ENCODE results near the gene MYH14.
A peak's percentile ranks its signal among the peaks of the same experiment; 100 is the strongest.

MYH14 gene

DNA sequence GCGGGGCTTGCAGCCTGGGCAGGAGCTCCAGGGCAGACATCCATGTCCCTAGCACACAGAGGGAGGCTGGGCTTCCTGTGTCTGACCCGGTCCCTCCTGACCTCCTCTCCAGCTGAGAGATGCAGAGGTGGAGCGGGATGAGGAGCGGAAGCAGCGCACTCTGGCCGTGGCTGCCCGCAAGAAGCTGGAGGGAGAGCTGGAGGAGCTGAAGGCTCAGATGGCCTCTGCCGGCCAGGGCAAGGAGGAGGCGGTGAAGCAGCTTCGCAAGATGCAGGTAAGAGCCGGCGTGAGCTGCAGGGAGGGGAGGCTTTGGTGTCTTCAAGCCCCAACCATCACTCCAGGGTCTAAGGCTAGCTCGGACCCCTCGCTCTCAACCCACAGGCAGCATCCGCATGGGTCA, 87.4 kb downstream of the MYH14 start:
- TF ChIP-seq, protein P1, sequence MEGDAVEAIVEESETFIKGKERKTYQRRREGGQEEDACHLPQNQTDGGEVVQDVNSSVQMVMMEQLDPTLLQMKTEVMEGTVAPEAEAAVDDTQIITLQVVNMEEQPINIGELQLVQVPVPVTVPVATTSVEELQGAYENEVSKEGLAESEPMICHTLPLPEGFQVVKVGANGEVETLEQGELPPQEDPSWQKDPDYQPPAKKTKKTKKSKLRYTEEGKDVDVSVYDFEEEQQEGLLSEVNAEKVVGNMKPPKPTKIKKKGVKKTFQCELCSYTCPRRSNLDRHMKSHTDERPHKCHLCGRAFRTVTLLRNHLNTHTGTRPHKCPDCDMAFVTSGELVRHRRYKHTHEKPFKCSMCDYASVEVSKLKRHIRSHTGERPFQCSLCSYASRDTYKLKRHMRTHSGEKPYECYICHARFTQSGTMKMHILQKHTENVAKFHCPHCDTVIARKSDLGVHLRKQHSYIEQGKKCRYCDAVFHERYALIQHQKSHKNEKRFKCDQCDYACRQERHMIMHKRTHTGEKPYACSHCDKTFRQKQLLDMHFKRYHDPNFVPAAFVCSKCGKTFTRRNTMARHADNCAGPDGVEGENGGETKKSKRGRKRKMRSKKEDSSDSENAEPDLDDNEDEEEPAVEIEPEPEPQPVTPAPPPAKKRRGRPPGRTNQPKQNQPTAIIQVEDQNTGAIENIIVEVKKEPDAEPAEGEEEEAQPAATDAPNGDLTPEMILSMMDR (IDR thresholded peaks at IDR 0.05; ENCODE audit: insufficient read depth, low read length, poor library complexity, severe bottlenecking), result no peak
- Histone ChIP-seq H3K27me3 (replicated peaks; ENCODE audit: control insufficient read depth, insufficient read depth, low read length) (no peaks in the 10 kb centered on the region; the same call in 1 of the 2 replicates), H3K36me3 (ENCODE audit: control insufficient read depth, insufficient read depth, low read length) (no peaks in the 10 kb centered on the region), H3K4me3 (replicated peaks; ENCODE audit: low read depth, low read length) (no peak overlapping the region)
- no peak for DNase-seq (ENCODE audit: extremely low read depth, insufficient read length)

DNA sequence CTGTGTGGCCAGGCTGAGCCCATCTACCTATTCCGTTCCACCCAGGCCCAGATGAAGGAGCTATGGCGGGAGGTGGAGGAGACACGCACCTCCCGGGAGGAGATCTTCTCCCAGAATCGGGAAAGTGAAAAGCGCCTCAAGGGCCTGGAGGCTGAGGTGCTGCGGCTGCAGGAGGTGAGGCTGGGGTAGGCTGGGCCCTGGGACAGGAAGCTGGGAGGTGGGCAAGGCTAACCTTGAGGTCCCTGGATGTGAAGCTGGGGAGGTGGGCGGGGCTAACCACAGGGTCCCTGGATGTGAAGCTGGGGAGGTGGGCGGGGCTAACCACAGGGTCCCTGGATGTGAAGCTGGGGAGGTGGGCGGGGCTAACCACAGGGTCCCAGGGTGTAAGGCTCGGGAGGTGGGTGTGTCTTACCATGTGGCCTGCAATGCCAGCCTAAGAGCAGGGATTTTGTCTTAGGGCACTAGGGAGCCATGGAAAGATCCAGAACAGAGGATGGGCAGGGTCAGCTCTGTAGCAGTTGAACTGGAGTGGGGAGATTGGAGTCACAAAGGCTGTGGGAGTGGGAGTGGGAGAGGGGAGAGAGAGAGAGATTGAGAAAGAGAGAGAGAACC, 88.9 kb downstream of the MYH14 start:
- DNase-seq (ENCODE audit: extremely low read depth, insufficient read length), result no peak
- Histone ChIP-seq H3K27me3 (replicated peaks; ENCODE audit: control insufficient read depth, insufficient read depth, low read length) (no peaks in the 10 kb centered on the region; the same call in 1 of the 2 replicates), H3K4me3 (replicated peaks; ENCODE audit: low read depth, low read length) (no peak overlapping the region), H3K36me3 (ENCODE audit: control insufficient read depth, insufficient read depth, low read length) (no peaks in the 10 kb centered on the region)
- TF ChIP-seq, protein P1 (IDR thresholded peaks at IDR 0.05; ENCODE audit: insufficient read depth, low read length, poor library complexity, severe bottlenecking), result no peak

DNA sequence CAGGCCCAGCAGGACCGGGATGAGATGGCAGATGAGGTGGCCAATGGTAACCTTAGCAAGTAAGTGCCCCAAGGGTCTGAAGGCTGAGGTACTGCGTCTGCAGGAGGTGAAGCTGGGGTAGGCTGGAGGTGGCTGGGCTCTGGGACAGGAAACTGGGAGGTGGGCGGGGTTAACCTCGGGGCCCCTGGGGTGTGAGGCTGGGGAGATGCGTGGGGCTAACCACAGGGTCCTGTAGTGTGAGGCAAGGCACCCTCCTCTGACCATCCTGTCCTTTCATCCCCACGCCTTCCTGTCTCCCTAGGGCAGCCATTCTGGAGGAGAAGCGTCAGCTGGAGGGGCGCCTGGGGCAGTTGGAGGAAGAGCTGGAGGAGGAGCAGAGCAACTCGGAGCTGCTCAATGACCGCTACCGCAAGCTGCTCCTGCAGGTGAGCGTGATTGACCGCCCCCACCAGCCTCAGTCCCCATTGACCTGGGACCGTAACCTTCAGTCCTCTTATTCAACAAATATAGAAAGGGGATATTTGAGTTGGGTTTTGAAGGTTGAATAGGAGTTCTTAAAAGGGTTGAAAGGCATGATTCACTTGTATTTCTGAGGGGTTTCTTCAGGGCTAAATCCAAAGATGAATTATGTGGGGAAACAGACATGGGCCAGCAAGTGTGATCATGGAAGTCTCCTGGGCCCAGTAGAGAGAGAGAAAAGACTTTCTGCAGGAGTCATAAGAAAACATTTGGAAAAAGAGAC, 90.0 kb downstream of the MYH14 start:
- Histone ChIP-seq H3K36me3 (ENCODE audit: control insufficient read depth, insufficient read depth, low read length) (no peaks in the 10 kb centered on the region), H3K27me3 (replicated peaks; ENCODE audit: control insufficient read depth, insufficient read depth, low read length) (no peaks in the 10 kb centered on the region; the same call in 1 of the 2 replicates), H3K4me3 (replicated peaks; ENCODE audit: low read depth, low read length) (no peak overlapping the region)
- TF ChIP-seq, protein P1 (IDR thresholded peaks at IDR 0.05; ENCODE audit: insufficient read depth, low read length, poor library complexity, severe bottlenecking), result no peak
- no peak for DNase-seq (ENCODE audit: extremely low read depth, insufficient read length)

DNA sequence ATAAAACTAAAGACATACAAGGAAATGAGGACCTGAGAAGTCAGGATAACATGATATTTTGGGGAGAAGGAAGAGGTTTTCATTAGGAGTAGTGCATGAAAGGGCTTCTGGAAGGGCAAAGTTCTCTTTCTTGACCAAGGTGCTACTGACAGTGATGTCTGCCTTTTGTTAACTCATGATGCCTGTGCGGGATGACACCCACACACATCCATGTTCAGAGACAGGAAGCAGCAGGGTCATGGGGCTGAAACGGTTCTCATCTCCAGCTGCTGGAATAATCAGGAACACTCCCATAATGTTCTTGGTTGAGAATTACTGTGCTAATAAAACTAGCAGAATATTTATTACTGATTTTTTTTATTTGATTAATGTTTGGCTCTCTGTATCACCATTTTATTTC, 96.6 kb downstream of the MYH14 start:
- Histone ChIP-seq H3K4me3 (replicated peaks; ENCODE audit: low read depth, low read length) (no peak overlapping the region), H3K36me3 (ENCODE audit: control insufficient read depth, insufficient read depth, low read length) (no peaks in the 10 kb centered on the region), H3K27me3 (replicated peaks; ENCODE audit: control insufficient read depth, insufficient read depth, low read length) (no peaks in the 10 kb centered on the region)
- DNase-seq (ENCODE audit: extremely low read depth, insufficient read length), result no peak
- TF ChIP-seq, protein P1 (IDR thresholded peaks at IDR 0.05; ENCODE audit: insufficient read depth, low read length, poor library complexity, severe bottlenecking), result no peak

DNA sequence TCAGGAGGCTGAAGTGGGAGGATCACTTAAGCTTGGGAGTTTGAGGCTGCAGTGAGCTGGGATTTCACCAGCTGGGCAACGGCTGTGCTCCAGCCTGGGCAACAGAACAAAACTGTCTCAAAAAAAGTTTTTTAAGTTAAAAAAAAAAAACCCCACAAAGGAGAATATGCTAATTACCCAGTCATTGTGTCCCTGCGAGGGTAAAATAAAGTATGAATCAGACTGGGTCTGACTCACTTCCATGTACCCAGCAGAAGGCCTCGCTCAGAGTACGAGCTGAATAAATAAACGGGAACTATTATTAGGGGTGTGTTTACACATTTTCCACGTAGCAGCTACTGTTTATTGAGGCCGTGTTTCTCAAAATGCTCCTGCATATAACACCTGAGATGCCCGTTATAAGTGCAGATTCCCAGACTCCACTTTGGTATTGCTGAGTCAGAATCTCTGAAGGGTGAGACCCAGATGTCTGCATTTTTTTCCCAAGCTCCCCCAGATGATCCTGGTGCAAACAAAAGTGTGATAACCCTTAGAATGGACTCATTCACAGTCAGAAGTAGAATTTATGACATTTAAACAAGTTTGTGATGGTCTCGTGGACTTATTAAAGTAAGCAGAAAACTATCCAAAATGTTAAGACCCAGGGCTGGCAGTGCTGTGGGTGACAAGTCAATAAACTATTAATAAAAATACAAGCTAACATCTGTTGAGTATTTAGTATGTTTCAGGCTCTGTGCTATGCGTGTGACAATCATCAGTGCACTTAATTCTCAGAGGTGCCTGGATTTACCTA, 97.6 kb downstream of the MYH14 start:
- no peak overlapping the region for H3K4me3 ChIP-seq (replicated peaks; ENCODE audit: low read depth, low read length)
- TF ChIP-seq, protein P1 (IDR thresholded peaks at IDR 0.05; ENCODE audit: insufficient read depth, low read length, poor library complexity, severe bottlenecking), result no peak
- H3K27me3 ChIP-seq (replicated peaks; ENCODE audit: control insufficient read depth, insufficient read depth, low read length), result no peaks in the 10 kb centered on the region
- DNase-seq (ENCODE audit: extremely low read depth, insufficient read length), result peak; percentile 33
- H3K36me3 ChIP-seq (ENCODE audit: control insufficient read depth, insufficient read depth, low read length), result no peaks in the 10 kb centered on the region
